ENCODE results near the gene SEM1. TPM values are rescaled to one million over a fixed set of nuclear protein-coding genes. Genes with fewer than 3 reads are reported as not detected.

Gene SEM1
- total and polyA plus RNA-seq, 2 experiments from 2014 or later = 24.0 to 215 TPM

- no peaks in the 10 kb centered on the region for H3K36me3 ChIP-seq
- H3K4me1 ChIP-seq (ENCODE audit: low read depth) = no peaks in the 10 kb centered on the region
- TF ChIP-seq, protein P1, sequence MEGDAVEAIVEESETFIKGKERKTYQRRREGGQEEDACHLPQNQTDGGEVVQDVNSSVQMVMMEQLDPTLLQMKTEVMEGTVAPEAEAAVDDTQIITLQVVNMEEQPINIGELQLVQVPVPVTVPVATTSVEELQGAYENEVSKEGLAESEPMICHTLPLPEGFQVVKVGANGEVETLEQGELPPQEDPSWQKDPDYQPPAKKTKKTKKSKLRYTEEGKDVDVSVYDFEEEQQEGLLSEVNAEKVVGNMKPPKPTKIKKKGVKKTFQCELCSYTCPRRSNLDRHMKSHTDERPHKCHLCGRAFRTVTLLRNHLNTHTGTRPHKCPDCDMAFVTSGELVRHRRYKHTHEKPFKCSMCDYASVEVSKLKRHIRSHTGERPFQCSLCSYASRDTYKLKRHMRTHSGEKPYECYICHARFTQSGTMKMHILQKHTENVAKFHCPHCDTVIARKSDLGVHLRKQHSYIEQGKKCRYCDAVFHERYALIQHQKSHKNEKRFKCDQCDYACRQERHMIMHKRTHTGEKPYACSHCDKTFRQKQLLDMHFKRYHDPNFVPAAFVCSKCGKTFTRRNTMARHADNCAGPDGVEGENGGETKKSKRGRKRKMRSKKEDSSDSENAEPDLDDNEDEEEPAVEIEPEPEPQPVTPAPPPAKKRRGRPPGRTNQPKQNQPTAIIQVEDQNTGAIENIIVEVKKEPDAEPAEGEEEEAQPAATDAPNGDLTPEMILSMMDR (IDR thresholded peaks at IDR 0.05; ENCODE audit: low read depth, low read length) = no peak
- H3K4me3 ChIP-seq = no peak overlapping the region
- no peaks in the 10 kb centered on the region for H3K27me3 ChIP-seq
- H3K9me3 ChIP-seq (ENCODE audit: low read depth) = no peaks in the 10 kb centered on the region
- DNase-seq (ENCODE audit: low read depth in 1 of 2, low spot score in 1 of 2) = no peak
- H3K27ac ChIP-seq = no peak overlapping the region
Observed at GRCh38 chr7:96676919-96677318, 32.7 kb downstream of the SEM1 start.

GRCh38 chr7:96675548-96675947, 34.1 kb downstream of the SEM1 start:
- Histone ChIP-seq H3K9me3 (ENCODE audit: low read depth) (no peaks in the 10 kb centered on the region), H3K27me3 (no peaks in the 10 kb centered on the region), H3K36me3 (no peaks in the 10 kb centered on the region), H3K4me1 (ENCODE audit: low read depth) (no peaks in the 10 kb centered on the region), H3K27ac (no peak overlapping the region), H3K4me3 (no peak overlapping the region)
- DNase-seq (ENCODE audit: low read depth in 1 of 2, low spot score in 1 of 2) = no peak
- TF ChIP-seq, protein P1 (IDR thresholded peaks at IDR 0.05; ENCODE audit: low read depth, low read length) = no peak

- TF ChIP-seq, protein P1 (IDR thresholded peaks at IDR 0.05; ENCODE audit: low read depth, low read length) = no peak
- Histone ChIP-seq H3K4me3 (no peak overlapping the region), H3K27ac (no peak overlapping the region), H3K9me3 (ENCODE audit: low read depth) (no peaks in the 10 kb centered on the region), H3K27me3 (no peaks in the 10 kb centered on the region), H3K4me1 (ENCODE audit: low read depth) (no peaks in the 10 kb centered on the region), H3K36me3 (no peaks in the 10 kb centered on the region)
- DNase-seq (ENCODE audit: low read depth in 1 of 2, low spot score in 1 of 2) = peak in 1 of 2 donors; percentile 13
Observed at GRCh38 chr7:96674565-96674964, 35.1 kb downstream of the SEM1 start.

DNA sequence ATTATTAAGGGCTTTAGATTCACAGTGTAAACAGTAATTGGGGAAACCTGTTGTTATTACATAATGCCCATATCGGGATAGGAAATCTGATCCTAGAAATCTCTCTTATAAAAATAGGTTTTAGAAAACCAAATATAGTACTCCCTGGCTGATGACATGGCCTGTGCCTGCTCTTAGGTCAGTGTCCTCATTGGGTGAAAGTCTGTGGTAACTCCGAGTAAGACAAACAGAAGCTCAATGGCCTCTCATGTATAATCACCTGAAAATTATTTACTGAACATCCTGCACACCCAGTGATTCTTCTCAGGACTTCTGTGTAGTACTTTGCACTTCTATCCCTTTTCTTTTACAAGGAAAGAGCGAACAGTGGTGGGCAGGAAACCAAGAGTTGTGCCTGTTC, 37.8 kb downstream of the SEM1 start:
- Histone ChIP-seq H3K4me3 (no peak overlapping the region), H3K36me3 (no peaks in the 10 kb centered on the region), H3K9me3 (ENCODE audit: low read depth) (no peaks in the 10 kb centered on the region), H3K4me1 (ENCODE audit: low read depth) (no peaks in the 10 kb centered on the region), H3K27ac (no peak overlapping the region), H3K27me3 (no peaks in the 10 kb centered on the region)
- TF ChIP-seq, protein P1 (IDR thresholded peaks at IDR 0.05; ENCODE audit: low read depth, low read length) = no peak
- DNase-seq (ENCODE audit: low read depth in 1 of 2, low spot score in 1 of 2) = no peak

DNA sequence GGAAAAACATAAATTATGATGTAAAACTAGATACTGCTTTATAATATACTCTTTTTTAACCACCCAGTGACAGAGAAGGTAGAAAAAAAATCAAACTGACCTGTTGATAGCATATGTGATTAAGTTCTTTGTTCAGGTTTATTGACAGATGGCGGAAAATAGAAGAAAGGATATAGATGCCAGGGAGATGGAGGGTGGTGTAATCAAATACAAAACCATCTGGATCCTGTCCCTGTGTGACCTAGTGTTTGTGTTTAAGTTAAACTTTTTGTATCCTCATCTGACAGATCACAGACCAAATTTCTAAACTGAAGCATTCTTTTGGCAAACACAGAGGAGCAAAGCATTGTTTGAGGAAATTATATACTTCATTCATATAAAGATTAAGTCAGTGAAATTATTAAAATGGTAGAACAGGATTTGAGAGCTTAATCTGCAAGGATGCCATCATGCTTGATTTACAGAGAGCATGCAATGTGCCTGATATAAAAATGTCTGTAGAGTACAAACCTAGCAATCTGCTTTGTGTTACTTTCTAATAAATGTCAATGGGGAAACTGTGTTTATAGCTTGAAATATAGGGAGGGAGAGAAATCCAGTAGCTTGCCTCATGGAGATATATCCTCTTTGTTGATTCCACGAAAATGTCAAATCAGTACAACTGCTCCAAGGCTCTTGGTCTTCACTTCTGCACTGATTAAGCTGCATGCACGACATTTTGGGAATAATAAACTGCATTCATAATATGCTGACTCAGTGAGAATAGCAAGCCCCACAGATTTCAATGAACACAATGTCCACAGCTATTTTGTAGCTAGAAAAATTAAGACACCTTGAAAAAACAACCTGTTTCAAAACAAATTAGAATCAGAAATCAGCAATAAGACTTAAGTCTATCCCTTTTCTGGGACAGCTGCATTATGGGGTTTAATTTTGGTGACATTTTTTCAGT, 39.0 kb downstream of the SEM1 start:
- H3K36me3 ChIP-seq = no peaks in the 10 kb centered on the region
- TF ChIP-seq, protein P1 (IDR thresholded peaks at IDR 0.05; ENCODE audit: low read depth, low read length) = no peak
- no peak overlapping the region for H3K4me3 ChIP-seq
- no peak overlapping the region for H3K27ac ChIP-seq
- H3K27me3 ChIP-seq = no peaks in the 10 kb centered on the region
- no peak for DNase-seq (ENCODE audit: low read depth in 1 of 2, low spot score in 1 of 2)
- H3K4me1 ChIP-seq (ENCODE audit: low read depth) = no peaks in the 10 kb centered on the region
- H3K9me3 ChIP-seq (ENCODE audit: low read depth) = no peaks in the 10 kb centered on the region

All from cardiac muscle cell (in vitro differentiated cells and primary cell).